DND-41 (cell line): ENCODE data around the gene KATNAL1.

Source experiments
- EZH2 ChIP-seq: IDR thresholded peaks from 3 replicates; pipeline ENCODE4 v1.6.1; 2012; ENCODE audit warnings: borderline replicate concordance, low read depth, mild to moderate bottlenecking, moderate library complexity, low read length, inconsistent platforms; ENCODE audit not compliant: severe bottlenecking
- TF ChIP-seq, protein P1 (sequence below): IDR thresholded peaks from 2 replicates; pipeline ENCODE4 v1.5.1; 2012; ENCODE audit warnings: borderline replicate concordance, low read length, moderate library complexity, mild to moderate bottlenecking; ENCODE audit not compliant: poor library complexity, severe bottlenecking; ENCODE audit errors: extremely low read depth

DNA sequence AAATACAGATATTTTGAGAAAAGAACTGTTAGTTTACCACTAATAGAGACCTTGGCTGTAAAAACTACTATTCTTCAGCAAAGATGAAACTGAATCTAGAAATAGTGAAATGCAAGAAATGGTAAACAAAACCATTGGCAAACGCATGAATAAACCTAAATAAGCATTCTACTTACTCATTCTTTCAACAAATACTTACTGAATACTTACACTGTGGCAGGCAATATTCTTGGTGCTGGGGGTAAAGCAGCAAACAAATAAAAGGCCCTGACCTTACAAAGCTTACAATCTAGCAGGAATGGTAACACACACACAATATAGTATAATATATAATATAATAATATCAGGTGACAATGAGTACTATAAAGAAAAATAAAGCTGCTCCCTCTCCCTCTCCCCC is 38.7 kb downstream of the KATNAL1 start:
- TF ChIP-seq, protein P1, sequence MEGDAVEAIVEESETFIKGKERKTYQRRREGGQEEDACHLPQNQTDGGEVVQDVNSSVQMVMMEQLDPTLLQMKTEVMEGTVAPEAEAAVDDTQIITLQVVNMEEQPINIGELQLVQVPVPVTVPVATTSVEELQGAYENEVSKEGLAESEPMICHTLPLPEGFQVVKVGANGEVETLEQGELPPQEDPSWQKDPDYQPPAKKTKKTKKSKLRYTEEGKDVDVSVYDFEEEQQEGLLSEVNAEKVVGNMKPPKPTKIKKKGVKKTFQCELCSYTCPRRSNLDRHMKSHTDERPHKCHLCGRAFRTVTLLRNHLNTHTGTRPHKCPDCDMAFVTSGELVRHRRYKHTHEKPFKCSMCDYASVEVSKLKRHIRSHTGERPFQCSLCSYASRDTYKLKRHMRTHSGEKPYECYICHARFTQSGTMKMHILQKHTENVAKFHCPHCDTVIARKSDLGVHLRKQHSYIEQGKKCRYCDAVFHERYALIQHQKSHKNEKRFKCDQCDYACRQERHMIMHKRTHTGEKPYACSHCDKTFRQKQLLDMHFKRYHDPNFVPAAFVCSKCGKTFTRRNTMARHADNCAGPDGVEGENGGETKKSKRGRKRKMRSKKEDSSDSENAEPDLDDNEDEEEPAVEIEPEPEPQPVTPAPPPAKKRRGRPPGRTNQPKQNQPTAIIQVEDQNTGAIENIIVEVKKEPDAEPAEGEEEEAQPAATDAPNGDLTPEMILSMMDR: no peak
- TF ChIP-seq EZH2: no peak
